UCSD-AML1 (cell line): Measurements from ENCODE around the gene SLC31A2.

Experiments
- DNase-seq: peaks from one replicate; lab custom pipeline; 2025; ENCODE audit not compliant: unreplicated experiment; lab: John Stamatoyannopoulos, UW

SLC31A2 gene

GRCh38 chr9:113184539-113184938 lies 33.7 kb downstream of the SLC31A2 start:
- DNase-seq = no peak

GRCh38 chr9:113185271-113185670 lies 34.5 kb downstream of the SLC31A2 start:
- DNase-seq = no peak

GRCh38 chr9:113186137-113186755 lies 35.4 kb downstream of the SLC31A2 start:
- DNase-seq = no peak

GRCh38 chr9:113187929-113188595 lies 37.3 kb downstream of the SLC31A2 start:
- DNase-seq = no peak

- DNase-seq = no peak
Measured at GRCh38 chr9:113192455-113192854, 41.6 kb downstream of the SLC31A2 start.

GRCh38 chr9:113199683-113200329 lies 49.0 kb downstream of the SLC31A2 start:
- DNase-seq = no peak

GRCh38 chr9:113205432-113205831 lies 54.6 kb downstream of the SLC31A2 start:
- DNase-seq = no peak

- DNase-seq = no peak
Measured at GRCh38 chr9:113205861-113206260, 55.1 kb downstream of the SLC31A2 start.

GRCh38 chr9:113210815-113211214 lies 60.0 kb downstream of the SLC31A2 start:
- DNase-seq = no peak
